OCI-LY1 (cell line): ENCODE results near the gene NPB.

ENCODE experiments used
- H2AFZ ChIP-seq: fragments of 200-600 bp; sonication (generic), shearing (Covaris generic); 2 replicates; pipeline ENCODE4 v1.6.0; 2014; ENCODE audit warnings: antibody characterized with exemption, mild to moderate bottlenecking, low read length
- H3F3A ChIP-seq: fragments of 200-600 bp; sonication (generic), shearing (Covaris generic); 2 replicates; pipeline ENCODE4 v1.6.0; 2014; ENCODE audit warnings: mild to moderate bottlenecking, antibody characterized with exemption, low read length, moderate library complexity; ENCODE audit not compliant: insufficient read depth
- H3K27ac ChIP-seq: fragments of 200-600 bp; sonication (generic); 2 replicates; pipeline ENCODE4 v1.5.1; 2014; ENCODE audit warnings: low read length, mixed run types, mild to moderate bottlenecking, low read depth; ENCODE audit not compliant: poor library complexity, severe bottlenecking
- H3K27me3 ChIP-seq: fragments of 200-600 bp; sonication (generic); 2 replicates; pipeline ENCODE4 v1.6.0; 2014; ENCODE audit warnings: antibody characterized with exemption, mild to moderate bottlenecking, low read length, moderate library complexity; ENCODE audit not compliant: insufficient read depth
- H3K36me3 ChIP-seq: fragments of 200-600 bp; sonication (generic); 2 replicates; pipeline ENCODE4 v1.6.1; 2014; ENCODE audit warnings: mild to moderate bottlenecking, antibody characterized with exemption, low read length, moderate library complexity, mixed read lengths; ENCODE audit not compliant: insufficient read depth
- H3K4me1 ChIP-seq: fragments of 200-600 bp; sonication (generic); 2 replicates; pipeline ENCODE4 v1.5.1; 2014; ENCODE audit warnings: mild to moderate bottlenecking, low read length, moderate library complexity; ENCODE audit not compliant: insufficient read depth, severe bottlenecking
- H3K4me2 ChIP-seq: fragments of 200-600 bp; sonication (generic), shearing (Covaris generic); 2 replicates; pipeline ENCODE4 v1.6.1; 2014; ENCODE audit warnings: low read length
- H3K4me3 ChIP-seq: fragments of 200-600 bp; sonication (generic); 2 replicates; pipeline ENCODE4 v1.5.1; 2014; ENCODE audit warnings: low read length, low read depth, mild to moderate bottlenecking, mixed read lengths; ENCODE audit not compliant: poor library complexity, severe bottlenecking
- H3K79me2 ChIP-seq: fragments of 200-600 bp; shearing (Covaris generic); 2 replicates; pipeline ENCODE4 v1.6.1; 2016; ENCODE audit warnings: mixed run types, low read length, mixed read lengths; ENCODE audit not compliant: insufficient read depth
- H3K9ac ChIP-seq: fragments of 200-600 bp; sonication (generic), shearing (Covaris generic); 2 replicates; pipeline ENCODE4 v1.6.1; 2014; ENCODE audit warnings: mild to moderate bottlenecking, low read length, mixed read lengths
- H3K9me2 ChIP-seq: fragments of 200-600 bp; sonication (generic), shearing (Covaris generic); 2 replicates; pipeline ENCODE4 v1.6.1; 2014; ENCODE audit warnings: low read depth, mild to moderate bottlenecking, low read length, mixed read lengths
- H3K9me3 ChIP-seq: fragments of 200-600 bp; shearing (Covaris generic); 2 replicates; pipeline ENCODE4 v1.6.1; 2014; ENCODE audit warnings: low read length, mixed read lengths
- H4K20me1 ChIP-seq: fragments of 200-600 bp; sonication (generic), shearing (Covaris generic); 2 replicates; pipeline ENCODE4 v1.6.0; 2016; ENCODE audit warnings: mild to moderate bottlenecking, low read length; ENCODE audit not compliant: insufficient read depth
- EZH2 ChIP-seq: fragments of 200-600 bp; sonication (generic), shearing (Covaris generic); IDR thresholded peaks from 2 replicates; pipeline ENCODE4 v1.8.0; 2017; ENCODE audit warnings: borderline replicate concordance, mixed run types, mild to moderate bottlenecking, antibody characterized with exemption, low read length, moderate library complexity, mixed read lengths
- TF ChIP-seq, protein P1 (sequence below): fragments of 200-600 bp; sonication (generic), shearing (Covaris generic); IDR thresholded peaks from 2 replicates; pipeline ENCODE4 v1.5.1; 2017; ENCODE audit warnings: mild to moderate bottlenecking, antibody characterized with exemption, low read length, moderate library complexity, mixed read lengths

The NPB gene

DNA sequence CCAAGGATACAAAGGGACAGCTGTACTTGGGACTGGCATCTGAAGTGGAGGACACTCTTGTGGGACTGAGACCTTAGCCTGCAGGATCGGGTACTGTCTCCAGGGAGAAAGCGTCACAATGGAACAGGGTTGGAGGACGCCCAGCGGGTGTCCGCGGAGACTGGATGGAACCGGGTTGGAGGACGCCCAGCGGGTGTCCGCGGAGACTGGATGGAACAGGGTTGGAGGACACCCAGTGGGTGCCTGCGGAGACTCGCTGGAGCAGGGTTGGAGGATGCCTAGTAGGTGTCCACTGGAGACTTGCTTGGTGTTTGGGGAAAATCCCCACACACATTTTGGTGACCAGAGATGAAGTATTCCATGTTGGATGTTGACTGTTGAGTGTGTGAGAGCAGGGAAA, 45.2 kb downstream of the NPB start, which contains the start of gene MYADML2:
Gene MYADML2, minus strand, starts transcription at position 45 of the 400 bp plus-strand sequence. CDS start 5,492 bp downstream, outside the sequence.
- no peak within 1 kb of the TSS for H3K9ac ChIP-seq
- H4K20me1 ChIP-seq = no peaks in the 10 kb centered on the region
- H3K9me3 ChIP-seq = no peaks in the 10 kb centered on the region
- no peak within 1 kb of the TSS for H2AFZ ChIP-seq
- H3K4me1 ChIP-seq = no peaks in the 10 kb centered on the region
- no peak within 1 kb of the TSS for H3K4me2 ChIP-seq
- no peak within 1 kb of the TSS for H3K4me3 ChIP-seq
- no peak within 1 kb of the TSS for H3K27ac ChIP-seq
- H3K79me2 ChIP-seq = no peaks in the 10 kb centered on the region
- no peaks in the 10 kb centered on the region for H3K36me3 ChIP-seq
- H3F3A ChIP-seq = no peaks in the 10 kb centered on the region
- no peaks in the 10 kb centered on the region for H3K9me2 ChIP-seq
- H3K27me3 ChIP-seq = peaks cover 6% of the 10 kb centered on the region; the same call in 1 of the 2 replicates
- TF ChIP-seq, protein P1, sequence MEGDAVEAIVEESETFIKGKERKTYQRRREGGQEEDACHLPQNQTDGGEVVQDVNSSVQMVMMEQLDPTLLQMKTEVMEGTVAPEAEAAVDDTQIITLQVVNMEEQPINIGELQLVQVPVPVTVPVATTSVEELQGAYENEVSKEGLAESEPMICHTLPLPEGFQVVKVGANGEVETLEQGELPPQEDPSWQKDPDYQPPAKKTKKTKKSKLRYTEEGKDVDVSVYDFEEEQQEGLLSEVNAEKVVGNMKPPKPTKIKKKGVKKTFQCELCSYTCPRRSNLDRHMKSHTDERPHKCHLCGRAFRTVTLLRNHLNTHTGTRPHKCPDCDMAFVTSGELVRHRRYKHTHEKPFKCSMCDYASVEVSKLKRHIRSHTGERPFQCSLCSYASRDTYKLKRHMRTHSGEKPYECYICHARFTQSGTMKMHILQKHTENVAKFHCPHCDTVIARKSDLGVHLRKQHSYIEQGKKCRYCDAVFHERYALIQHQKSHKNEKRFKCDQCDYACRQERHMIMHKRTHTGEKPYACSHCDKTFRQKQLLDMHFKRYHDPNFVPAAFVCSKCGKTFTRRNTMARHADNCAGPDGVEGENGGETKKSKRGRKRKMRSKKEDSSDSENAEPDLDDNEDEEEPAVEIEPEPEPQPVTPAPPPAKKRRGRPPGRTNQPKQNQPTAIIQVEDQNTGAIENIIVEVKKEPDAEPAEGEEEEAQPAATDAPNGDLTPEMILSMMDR = no peak
- TF ChIP-seq EZH2 = no peak

DNA sequence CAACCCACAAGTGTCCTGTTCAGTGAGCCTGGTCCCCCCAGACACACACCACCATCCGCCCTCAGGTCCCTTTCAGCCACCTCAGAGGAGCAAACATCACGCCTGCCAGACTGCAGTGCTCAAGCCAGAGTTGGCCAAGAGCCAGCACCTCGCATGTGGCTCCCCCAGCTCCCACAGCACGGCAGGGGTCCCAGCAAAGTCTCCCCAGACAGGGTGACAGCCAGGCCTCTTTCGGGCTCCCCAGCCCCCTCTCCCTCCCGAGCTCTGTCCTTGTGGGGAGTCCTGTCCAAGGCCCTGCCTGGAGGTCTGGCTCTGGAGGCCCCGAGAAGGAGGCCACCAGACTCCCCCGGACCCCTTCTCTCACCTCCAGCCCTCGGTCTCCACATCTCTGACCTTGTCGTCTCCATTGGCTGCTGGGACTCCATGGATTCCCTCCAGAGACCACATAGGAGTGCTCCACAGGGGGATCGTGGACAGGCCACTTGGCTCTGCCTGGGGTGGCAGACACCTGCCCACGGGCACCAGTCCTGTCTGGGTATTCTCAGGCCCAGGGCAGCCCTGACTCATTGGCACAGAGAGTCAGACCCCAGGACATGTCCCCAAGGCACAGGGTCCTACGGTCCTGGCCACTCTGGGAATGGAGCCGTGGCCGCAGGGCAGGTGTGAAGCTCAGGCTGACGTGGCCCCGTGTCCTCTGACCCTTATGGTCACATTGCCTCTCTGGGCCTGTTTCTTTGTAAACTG, 46.8 kb downstream of the NPB start:
- Histone ChIP-seq H3K27ac (no peak overlapping the region), H3F3A (no peaks in the 10 kb centered on the region), H3K9ac (no peak overlapping the region), H3K4me2 (no peak overlapping the region), H3K4me3 (no peak overlapping the region), H2AFZ (no peak overlapping the region), H4K20me1 (no peaks in the 10 kb centered on the region), H3K9me3 (no peaks in the 10 kb centered on the region), H3K79me2 (no peaks in the 10 kb centered on the region), H3K27me3 (peaks cover 6% of the 10 kb centered on the region; the same call in 1 of the 2 replicates), H3K9me2 (no peaks in the 10 kb centered on the region), H3K4me1 (no peaks in the 10 kb centered on the region), H3K36me3 (no peaks in the 10 kb centered on the region)
- TF ChIP-seq, protein P1 = no peak
- no peak for TF ChIP-seq EZH2

DNA sequence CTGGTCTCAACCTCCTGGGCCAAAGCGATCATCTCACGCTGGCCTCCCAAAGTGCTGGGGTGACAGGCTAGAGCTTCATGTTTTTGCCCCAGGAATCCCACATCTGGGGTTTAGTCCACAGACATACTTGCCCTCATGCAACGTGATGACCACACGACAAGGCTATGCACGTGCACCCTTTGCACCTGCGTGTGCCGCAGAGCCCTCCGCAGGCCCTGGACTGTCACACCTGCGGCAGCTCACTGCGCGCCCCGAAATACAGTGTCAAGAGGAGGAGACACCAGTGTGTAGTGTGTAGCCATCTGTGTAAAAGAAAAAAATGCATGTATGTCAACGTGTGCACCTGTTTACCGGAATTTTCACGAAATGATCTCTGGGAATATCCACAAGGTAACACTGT, 48.5 kb downstream of the NPB start:
- no peaks in the 10 kb centered on the region for H3K36me3 ChIP-seq
- no peaks in the 10 kb centered on the region for H3K9me2 ChIP-seq
- H3K27ac ChIP-seq = no peak overlapping the region
- no peaks in the 10 kb centered on the region for H3K9me3 ChIP-seq
- H3F3A ChIP-seq = no peaks in the 10 kb centered on the region
- H3K79me2 ChIP-seq = no peaks in the 10 kb centered on the region
- no peaks in the 10 kb centered on the region for H4K20me1 ChIP-seq
- H3K4me3 ChIP-seq = no peak overlapping the region
- H3K4me2 ChIP-seq = no peak overlapping the region
- no peak overlapping the region for H2AFZ ChIP-seq
- H3K4me1 ChIP-seq = no peaks in the 10 kb centered on the region
- H3K9ac ChIP-seq = no peak overlapping the region
- H3K27me3 ChIP-seq = no peaks in the 10 kb centered on the region; the same call in 1 of the 2 replicates
- no peak for TF ChIP-seq EZH2
- TF ChIP-seq, protein P1 = no peak
